ENCODE data around the gene AUNIP. TPM values are rescaled to one million over a fixed set of nuclear protein-coding genes. Genes with fewer than 3 reads are reported as not detected.

AUNIP gene
- total and polyA plus RNA-seq, 2 experiments from 2014 or later = 2.2 to 2.3 TPM

DNA sequence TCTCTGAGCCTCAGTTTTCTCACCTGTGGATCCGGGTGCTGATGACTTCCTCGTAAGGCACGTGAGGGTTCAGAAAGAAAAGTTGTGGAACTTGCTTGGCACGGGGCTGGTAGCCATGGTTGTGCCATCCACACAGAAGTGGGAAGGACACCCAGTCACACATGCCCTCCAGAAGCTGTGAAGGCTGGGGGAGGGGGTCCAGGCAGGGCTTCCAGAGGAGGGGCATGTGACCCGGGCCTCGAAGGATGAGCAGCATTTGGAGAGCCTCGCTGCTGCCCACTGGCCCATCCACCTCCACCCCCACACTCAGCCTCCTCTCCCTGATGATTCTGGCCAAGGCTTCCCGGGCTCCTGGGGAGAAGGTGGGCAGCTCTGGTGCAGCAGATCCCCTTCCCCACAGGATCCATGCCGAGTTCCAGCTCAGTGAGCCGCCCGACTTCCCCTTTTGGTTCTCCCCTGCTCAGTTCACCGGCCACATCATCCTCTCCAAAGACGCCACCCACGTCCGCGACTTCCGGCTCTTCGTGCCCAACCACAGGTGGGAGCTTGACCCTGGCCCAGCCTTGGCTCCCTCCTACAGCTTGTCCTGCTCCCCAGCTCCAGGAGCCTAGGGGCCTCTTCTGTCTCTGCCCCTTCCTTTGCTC, 49.9 kb downstream of the AUNIP start:
- Histone ChIP-seq H3K27ac (no peak overlapping the region), H3K9ac (no peak overlapping the region), H2AFZ (no peak overlapping the region), H3K4me2 (ENCODE audit: unreplicated experiment) (no peak overlapping the region), H3K79me2 (ENCODE audit: insufficient read depth) (peaks cover 5% of the 10 kb centered on the region; the same call in 1 of the 2 replicates), H3F3A (ENCODE audit: insufficient read depth) (peaks cover 14% of the 10 kb centered on the region), H3K9me2 (ENCODE audit: insufficient read depth) (no peaks in the 10 kb centered on the region), H3K4me3 (no peak overlapping the region), H3K9me3 (ENCODE audit: low read depth) (no peaks in the 10 kb centered on the region), H3K27me3 (replicated peaks; ENCODE audit: insufficient read depth) (no peaks in the 10 kb centered on the region), H4K20me1 (ENCODE audit: insufficient read depth) (no peaks in the 10 kb centered on the region), H3K4me1 (ENCODE audit: insufficient read depth) (peaks cover 22% of the 10 kb centered on the region), H3K36me3 (ENCODE audit: low read depth) (no peaks in the 10 kb centered on the region; the same call in 1 of the 2 replicates)
- in situ Hi-C loops (cut with MboI) = loop anchor here (25.0 kb wide), 1 partner anchor 572 kb away; the partner anchor contains the start of genes RSRP1 and SYF2
- TF ChIP-seq EZH2 (IDR thresholded peaks at IDR 0.05; ENCODE audit: insufficient read depth, poor library complexity, severe bottlenecking) (no peak), EZH2phosphoT487 (IDR thresholded peaks at IDR 0.05; ENCODE audit: insufficient read depth, low read depth) (no peak)
- 77 to 81% methylated on average over 17 to 18 of the region's 18 CpGs for WGBS, 2 experiments (ENCODE audit: low coverage in 1 of 2, low lambda C conversion rate in 2 of 2, missing lambda C conversion rate in 2 of 2)
- no peak for DNase-seq

DNA sequence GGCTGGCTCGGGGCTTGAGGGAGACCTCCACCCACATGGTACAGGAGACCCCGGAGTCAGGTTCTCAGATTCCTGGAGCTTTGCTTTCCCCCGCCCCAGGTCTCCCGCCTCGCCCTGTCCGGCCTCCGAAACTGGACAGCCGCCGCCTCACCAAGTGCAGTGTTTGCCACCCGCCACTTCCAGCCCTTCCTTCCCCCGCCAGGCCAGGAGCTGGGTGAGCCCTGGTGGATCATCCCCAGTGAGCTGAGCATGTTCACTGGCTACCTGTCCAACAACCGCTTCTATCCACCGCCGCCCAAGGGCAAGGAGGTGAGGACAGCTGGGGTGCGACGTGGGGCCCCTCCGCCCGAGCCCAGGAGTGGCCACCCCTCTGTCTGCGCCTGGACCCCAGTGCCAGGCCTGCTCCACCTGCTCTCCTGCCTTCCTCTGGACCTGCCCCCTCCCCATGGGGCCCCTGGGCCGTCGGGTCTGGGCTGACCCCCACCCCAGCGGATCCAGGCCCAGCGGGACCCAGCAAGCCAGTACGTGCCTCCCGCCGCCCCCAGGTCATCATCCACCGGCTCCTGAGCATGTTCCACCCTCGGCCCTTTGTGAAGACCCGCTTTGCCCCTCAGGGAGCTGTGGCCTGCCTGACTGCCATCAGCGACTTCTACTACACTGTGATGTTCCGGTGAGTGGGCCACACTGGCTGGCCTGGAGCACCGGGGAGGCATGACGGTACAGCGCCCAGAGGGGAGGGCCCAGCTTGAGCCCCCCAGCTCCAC, 50.6 kb downstream of the AUNIP start:
- Histone ChIP-seq H3F3A (ENCODE audit: insufficient read depth) (peaks cover 20% of the 10 kb centered on the region), H2AFZ (no peak overlapping the region), H3K27me3 (replicated peaks; ENCODE audit: insufficient read depth) (no peaks in the 10 kb centered on the region), H3K9me2 (ENCODE audit: insufficient read depth) (no peaks in the 10 kb centered on the region), H3K79me2 (ENCODE audit: insufficient read depth) (peaks cover 5% of the 10 kb centered on the region; the same call in 1 of the 2 replicates), H3K9me3 (ENCODE audit: low read depth) (no peaks in the 10 kb centered on the region), H4K20me1 (ENCODE audit: insufficient read depth) (no peaks in the 10 kb centered on the region), H3K4me3 (no peak overlapping the region), H3K4me2 (ENCODE audit: unreplicated experiment) (no peak overlapping the region), H3K27ac (no peak overlapping the region), H3K4me1 (ENCODE audit: insufficient read depth) (peaks cover 27% of the 10 kb centered on the region), H3K36me3 (ENCODE audit: low read depth) (no peaks in the 10 kb centered on the region; the same call in 1 of the 2 replicates), H3K9ac (no peak overlapping the region)
- in situ Hi-C loops (cut with MboI) = loop anchor here (25.0 kb wide), 1 partner anchor 571 kb away; the partner anchor contains the start of genes RSRP1 and SYF2
- 97% methylated on average over 30 to 34 of the region's 34 CpGs for WGBS, 2 experiments (ENCODE audit: low coverage in 1 of 2, low lambda C conversion rate in 2 of 2, missing lambda C conversion rate in 2 of 2)
- DNase-seq = no peak
- TF ChIP-seq EZH2phosphoT487 (IDR thresholded peaks at IDR 0.05; ENCODE audit: insufficient read depth, low read depth) (no peak), EZH2 (IDR thresholded peaks at IDR 0.05; ENCODE audit: insufficient read depth, poor library complexity, severe bottlenecking) (no peak)

DNA sequence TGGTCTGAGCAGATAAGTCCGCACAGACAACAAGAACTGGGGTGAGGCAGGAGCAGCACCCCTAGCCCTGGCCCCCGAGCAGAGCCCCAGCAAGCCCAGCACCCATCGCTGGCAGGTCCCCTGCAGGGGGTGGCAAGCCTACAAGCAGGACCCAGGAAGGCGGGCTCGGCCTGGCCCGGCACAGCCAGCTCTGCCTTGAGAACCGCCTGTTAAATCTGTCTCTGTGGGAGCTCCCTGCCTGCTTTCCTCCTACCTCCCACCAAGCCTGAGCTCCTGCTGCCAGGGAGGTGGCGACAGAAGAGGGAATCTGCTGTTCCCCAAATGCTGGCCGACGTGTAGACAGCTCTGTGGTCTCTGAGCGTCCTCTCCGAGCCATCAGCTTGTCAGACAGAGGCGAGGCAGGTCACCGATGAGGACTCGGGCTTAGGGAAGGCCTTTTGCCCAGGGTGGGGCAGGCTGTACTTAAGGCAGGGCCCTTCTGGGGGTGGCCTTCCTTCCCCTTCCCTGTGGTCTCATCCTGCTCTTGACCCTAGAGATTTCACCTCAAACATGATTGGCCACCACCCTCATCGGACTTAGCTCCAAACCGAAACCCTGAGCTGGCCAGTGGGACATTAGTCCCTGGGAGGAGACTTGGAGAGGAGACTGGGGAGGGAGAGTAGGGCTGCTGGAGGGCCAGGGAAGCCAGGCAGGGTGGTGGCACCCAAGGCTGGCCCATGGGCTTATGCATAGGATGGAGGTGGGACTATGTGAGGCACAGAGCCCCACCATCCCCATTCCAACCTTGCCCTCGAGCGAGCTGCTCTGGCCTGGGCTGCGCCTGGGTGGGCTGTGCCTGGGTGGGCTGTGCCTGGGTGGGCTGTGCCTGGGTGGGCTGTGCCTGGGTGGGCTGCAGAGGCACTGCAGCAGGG, 51.5 kb downstream of the AUNIP start:
- Histone ChIP-seq H3K9me3 (ENCODE audit: low read depth) (no peaks in the 10 kb centered on the region), H3K36me3 (ENCODE audit: low read depth) (no peaks in the 10 kb centered on the region; the same call in 1 of the 2 replicates), H3F3A (ENCODE audit: insufficient read depth) (peaks cover 29% of the 10 kb centered on the region), H2AFZ (no peak overlapping the region), H3K4me1 (ENCODE audit: insufficient read depth) (peaks cover 27% of the 10 kb centered on the region), H3K4me3 (no peak overlapping the region), H3K27ac (no peak overlapping the region), H4K20me1 (ENCODE audit: insufficient read depth) (no peaks in the 10 kb centered on the region), H3K27me3 (replicated peaks; ENCODE audit: insufficient read depth) (no peaks in the 10 kb centered on the region), H3K4me2 (ENCODE audit: unreplicated experiment) (no peak overlapping the region), H3K79me2 (ENCODE audit: insufficient read depth) (peaks cover 9% of the 10 kb centered on the region), H3K9me2 (ENCODE audit: insufficient read depth) (no peaks in the 10 kb centered on the region), H3K9ac (no peak overlapping the region)
- WGBS, 2 experiments (ENCODE audit: low coverage in 1 of 2, low lambda C conversion rate in 2 of 2, missing lambda C conversion rate in 2 of 2) = 70 to 71% methylated on average over 18 to 20 of the region's 20 CpGs
- no peak for TF ChIP-seq EZH2 (IDR thresholded peaks at IDR 0.05; ENCODE audit: insufficient read depth, poor library complexity, severe bottlenecking)
- no peak for TF ChIP-seq EZH2phosphoT487 (IDR thresholded peaks at IDR 0.05; ENCODE audit: insufficient read depth, low read depth)
- in situ Hi-C loops (cut with MboI) = loop anchor here (25.0 kb wide), 1 partner anchor 570 kb away; the partner anchor contains the start of genes RSRP1 and SYF2
- DNase-seq = no peak

DNA sequence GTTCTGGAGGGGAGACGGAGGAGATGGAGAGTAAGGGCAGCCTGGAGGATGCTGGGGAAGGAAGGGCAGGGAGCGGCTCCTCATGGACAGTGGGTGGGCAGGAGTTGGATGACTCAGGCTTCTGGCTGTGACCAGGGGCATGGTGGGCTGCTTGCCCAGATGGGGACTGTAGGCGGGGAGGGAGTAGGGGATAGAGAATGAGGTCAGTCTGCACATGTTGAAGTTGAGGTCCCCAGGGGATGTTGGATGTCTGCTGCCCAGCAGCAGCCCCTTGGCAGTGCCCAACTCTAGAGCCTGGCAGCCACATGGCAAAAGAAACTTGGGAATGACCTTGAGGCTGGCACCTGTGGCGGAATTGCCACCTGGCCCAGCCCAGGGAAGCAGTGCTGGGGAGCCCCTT, 52.8 kb downstream of the AUNIP start:
- H3K27ac ChIP-seq = peak overlapping the region; percentile 56
- no peaks in the 10 kb centered on the region; the same call in 1 of the 2 replicates for H3K36me3 ChIP-seq (ENCODE audit: low read depth)
- H3K4me2 ChIP-seq (ENCODE audit: unreplicated experiment) = peak overlapping the region; percentile 60
- no peak overlapping the region for H3K4me3 ChIP-seq
- in situ Hi-C loops (cut with MboI) = loop anchor here (25.0 kb wide), 1 partner anchor 569 kb away; the partner anchor contains the start of genes RSRP1 and SYF2
- WGBS, 2 experiments (ENCODE audit: low coverage in 1 of 2, low lambda C conversion rate in 2 of 2, missing lambda C conversion rate in 2 of 2) = 43 to 60% methylated on average over 4 of the region's 4 CpGs
- TF ChIP-seq EZH2phosphoT487 (IDR thresholded peaks at IDR 0.05; ENCODE audit: insufficient read depth, low read depth) (no peak), EZH2 (IDR thresholded peaks at IDR 0.05; ENCODE audit: insufficient read depth, poor library complexity, severe bottlenecking) (no peak)
- H3K9ac ChIP-seq = peak overlapping the region; percentile 52
- H3K9me2 ChIP-seq (ENCODE audit: insufficient read depth) = no peaks in the 10 kb centered on the region
- H3K4me1 ChIP-seq (ENCODE audit: insufficient read depth) = peaks cover 27% of the 10 kb centered on the region
- no peaks in the 10 kb centered on the region for H3K9me3 ChIP-seq (ENCODE audit: low read depth)
- no peak overlapping the region for H2AFZ ChIP-seq
- peaks cover 18% of the 10 kb centered on the region for H3K79me2 ChIP-seq (ENCODE audit: insufficient read depth)
- DNase-seq = peak; percentile 78
- H3F3A ChIP-seq (ENCODE audit: insufficient read depth) = peaks cover 30% of the 10 kb centered on the region
- no peaks in the 10 kb centered on the region for H3K27me3 ChIP-seq (replicated peaks; ENCODE audit: insufficient read depth)
- H4K20me1 ChIP-seq (ENCODE audit: insufficient read depth) = no peaks in the 10 kb centered on the region

Measured in GM23248 (cell line).